Fibroblast of lung (primary cell): ENCODE measurements around the gene ERBB4. TPM values are rescaled to one million over a fixed set of nuclear protein-coding genes. Genes with fewer than 3 reads are reported as not detected.
A peak's percentile ranks its signal among the peaks of the same experiment; 100 is the strongest.

Experiments used
- DNase-seq, 2 donors: peaks; one replicate each; pipeline versions ENCODE4 v3.0.0 to v3.0.0-alpha.2; 2010; ENCODE audit warnings: low read depth in 2 of 2
- H2AFZ ChIP-seq: 2 replicates; pipeline ENCODE4 v1.5.1; 2012; ENCODE audit warnings: low read length, control low read depth, inconsistent platforms
- H3K27ac ChIP-seq: 2 replicates; pipeline ENCODE4 v1.5.1; 2011; ENCODE audit warnings: low read length, control low read depth; ENCODE audit not compliant: insufficient read depth
- H3K27me3 ChIP-seq: 2 replicates; pipeline ENCODE4 v1.5.1; 2011; ENCODE audit warnings: mild to moderate bottlenecking, low read length; ENCODE audit not compliant: control insufficient read depth, insufficient read depth
- H3K36me3 ChIP-seq: 2 replicates; pipeline ENCODE4 v1.5.1; 2011; ENCODE audit warnings: low read length; ENCODE audit not compliant: control insufficient read depth, insufficient read depth
- H3K4me1 ChIP-seq: 2 replicates; pipeline ENCODE4 v1.5.1; 2011; ENCODE audit warnings: low read length; ENCODE audit not compliant: control insufficient read depth, insufficient read depth; ENCODE audit errors: extremely low read depth
- H3K4me2 ChIP-seq: 2 replicates; pipeline ENCODE4 v1.5.1; 2011; ENCODE audit warnings: low read length, control low read depth; ENCODE audit not compliant: insufficient read depth; ENCODE audit errors: extremely low read depth
- H3K4me3 ChIP-seq, 4 experiments: fragments of 200-600 bp in 1 of 4; sonication (generic) in 1 of 4; replicated peaks in 1 of 4; 2 replicates each; pipeline ENCODE4 v1.5.1; 2011 to 2016; ENCODE audit warnings: low read length in 4 of 4, low read depth in 3 of 4, mild to moderate bottlenecking in 3 of 4, control low read depth in 2 of 4, inconsistent platforms in 1 of 4, mixed read lengths in 1 of 4; ENCODE audit not compliant: insufficient read depth in 1 of 4; ENCODE audit errors: control extremely low read depth in 1 of 4
- H3K79me2 ChIP-seq: 2 replicates; pipeline ENCODE4 v1.5.1; 2012; ENCODE audit warnings: mild to moderate bottlenecking, low read length, inconsistent platforms; ENCODE audit not compliant: control insufficient read depth, insufficient read depth
- H3K9ac ChIP-seq: 2 replicates; pipeline ENCODE4 v1.5.1; 2011; ENCODE audit warnings: mild to moderate bottlenecking, low read length, control low read depth; ENCODE audit not compliant: insufficient read depth
- H3K9me3 ChIP-seq: 2 replicates; pipeline ENCODE4 v1.5.1; 2012; ENCODE audit warnings: low read depth, low read length; ENCODE audit not compliant: control insufficient read depth, insufficient read depth
- H4K20me1 ChIP-seq: 2 replicates; pipeline ENCODE4 v1.5.1; 2011; ENCODE audit warnings: low read length; ENCODE audit not compliant: control insufficient read depth, insufficient read depth; ENCODE audit errors: extremely low read depth
- EZH2 ChIP-seq: IDR thresholded peaks from 2 replicates; pipeline ENCODE4 v1.5.1; 2012; ENCODE audit warnings: low read length, control low read depth, mild to moderate bottlenecking; ENCODE audit errors: missing control alignments
- polyA plus RNA-seq, 2 donors: library from polyadenylated mRNA; depleted of rRNA in 1 of 2; stranded (reverse) in 1 of 2; unstranded in 1 of 2; fragments of >200 nt; gene quantifications; 2 replicates each; pipeline ENCODE4 v1.2.1, GENCODE V29; 2011 to 2012; ENCODE audit warnings: missing spikeins in 1 of 2
- total RNA-seq: library from RNA; depleted of rRNA; stranded (reverse); fragments of >200 nt; gene quantifications from 2 replicates; pipeline ENCODE4 v1.2.1, GENCODE V29; 2014
- TF ChIP-seq, protein P1 (sequence below), 2 donors: IDR thresholded peaks in 1 of 2; conservative IDR thresholded peaks in 1 of 2; 1 replicate in 1 of 2; 2 replicates in 1 of 2; pipeline ENCODE4 v1.5.1; 2011 to 2012; ENCODE audit warnings: low read length in 2 of 2, control low read depth in 1 of 2, inconsistent platforms in 1 of 2, low read depth in 1 of 2, mild to moderate bottlenecking in 1 of 2

ERBB4 gene
- total and polyA plus RNA-seq, 2 donors (not counting 1 experiment from before 2014, with no cell fraction given), result 0.08 to 0.17 TPM

DNA sequence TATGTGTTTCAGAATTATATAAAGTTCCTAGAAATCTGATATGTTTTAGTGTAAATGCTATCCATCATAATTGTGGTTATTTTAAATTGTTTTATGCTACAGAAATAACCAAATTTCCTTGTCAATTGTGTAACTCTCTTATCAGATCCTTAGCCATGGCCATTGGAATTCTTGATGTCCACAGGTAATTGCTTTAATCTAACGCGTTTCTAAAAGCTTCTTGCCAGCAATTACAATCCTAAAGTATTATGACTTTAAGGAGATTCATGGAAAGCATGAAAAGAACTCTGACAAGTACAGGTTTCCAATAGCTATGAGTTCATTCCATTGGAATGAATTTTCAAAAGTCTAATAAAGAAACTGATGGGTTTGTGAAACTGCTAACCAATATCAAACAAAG lies 472.1 kb downstream of the ERBB4 start:
- no peak overlapping the region for H3K27ac ChIP-seq
- H4K20me1 ChIP-seq, result no peaks in the 10 kb centered on the region
- no peak overlapping the region for H3K4me2 ChIP-seq
- no peak overlapping the region for H3K9ac ChIP-seq
- H3K27me3 ChIP-seq, result no peaks in the 10 kb centered on the region
- peak in 1 of 2 donors; percentile 21 for DNase-seq
- no peaks in the 10 kb centered on the region for H3K4me1 ChIP-seq
- H3K79me2 ChIP-seq, result no peaks in the 10 kb centered on the region
- TF ChIP-seq, protein P1, sequence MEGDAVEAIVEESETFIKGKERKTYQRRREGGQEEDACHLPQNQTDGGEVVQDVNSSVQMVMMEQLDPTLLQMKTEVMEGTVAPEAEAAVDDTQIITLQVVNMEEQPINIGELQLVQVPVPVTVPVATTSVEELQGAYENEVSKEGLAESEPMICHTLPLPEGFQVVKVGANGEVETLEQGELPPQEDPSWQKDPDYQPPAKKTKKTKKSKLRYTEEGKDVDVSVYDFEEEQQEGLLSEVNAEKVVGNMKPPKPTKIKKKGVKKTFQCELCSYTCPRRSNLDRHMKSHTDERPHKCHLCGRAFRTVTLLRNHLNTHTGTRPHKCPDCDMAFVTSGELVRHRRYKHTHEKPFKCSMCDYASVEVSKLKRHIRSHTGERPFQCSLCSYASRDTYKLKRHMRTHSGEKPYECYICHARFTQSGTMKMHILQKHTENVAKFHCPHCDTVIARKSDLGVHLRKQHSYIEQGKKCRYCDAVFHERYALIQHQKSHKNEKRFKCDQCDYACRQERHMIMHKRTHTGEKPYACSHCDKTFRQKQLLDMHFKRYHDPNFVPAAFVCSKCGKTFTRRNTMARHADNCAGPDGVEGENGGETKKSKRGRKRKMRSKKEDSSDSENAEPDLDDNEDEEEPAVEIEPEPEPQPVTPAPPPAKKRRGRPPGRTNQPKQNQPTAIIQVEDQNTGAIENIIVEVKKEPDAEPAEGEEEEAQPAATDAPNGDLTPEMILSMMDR (conservative IDR thresholded peaks at IDR 0.05 in 1 of 2, IDR thresholded peaks at IDR 0.05 in 1 of 2; ENCODE audit: low read depth in 1 of 2, low read length in 2 of 2), result no peak
- no peak for TF ChIP-seq EZH2
- H3K36me3 ChIP-seq, result no peaks in the 10 kb centered on the region
- H3K9me3 ChIP-seq, result no peaks in the 10 kb centered on the region
- no peak overlapping the region for H2AFZ ChIP-seq
- H3K4me3 ChIP-seq, result no peak overlapping the region

DNA sequence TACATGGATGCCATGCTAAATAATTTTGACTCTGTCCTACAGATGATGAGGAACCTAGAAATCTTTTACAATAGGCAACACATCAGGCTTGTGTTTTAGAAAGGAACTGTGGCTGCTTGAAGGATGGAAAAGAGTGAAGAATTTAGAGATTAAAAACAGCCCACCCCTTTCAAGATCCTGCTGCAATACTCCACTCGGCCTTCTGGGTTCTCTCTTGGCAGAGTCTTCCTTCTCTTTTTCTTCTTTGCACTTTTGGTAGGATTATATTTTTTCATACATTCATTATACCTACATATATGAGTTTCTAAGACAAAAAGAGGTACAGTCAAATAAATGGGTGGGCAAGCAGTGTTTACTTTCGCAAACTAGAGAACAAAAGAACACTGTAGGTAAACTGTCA lies 474.3 kb downstream of the ERBB4 start:
- H3K36me3 ChIP-seq, result no peaks in the 10 kb centered on the region
- TF ChIP-seq, protein P1 (conservative IDR thresholded peaks at IDR 0.05 in 1 of 2, IDR thresholded peaks at IDR 0.05 in 1 of 2; ENCODE audit: low read depth in 1 of 2, low read length in 2 of 2), result no peak
- TF ChIP-seq EZH2, result no peak
- H3K9me3 ChIP-seq, result no peaks in the 10 kb centered on the region
- no peaks in the 10 kb centered on the region for H3K4me1 ChIP-seq
- H2AFZ ChIP-seq, result no peak overlapping the region
- H3K79me2 ChIP-seq, result no peaks in the 10 kb centered on the region
- no peaks in the 10 kb centered on the region for H4K20me1 ChIP-seq
- no peaks in the 10 kb centered on the region for H3K27me3 ChIP-seq
- no peak overlapping the region for H3K4me3 ChIP-seq
- no peak for DNase-seq
- H3K4me2 ChIP-seq, result no peak overlapping the region
- H3K9ac ChIP-seq, result no peak overlapping the region
- H3K27ac ChIP-seq, result no peak overlapping the region

DNA sequence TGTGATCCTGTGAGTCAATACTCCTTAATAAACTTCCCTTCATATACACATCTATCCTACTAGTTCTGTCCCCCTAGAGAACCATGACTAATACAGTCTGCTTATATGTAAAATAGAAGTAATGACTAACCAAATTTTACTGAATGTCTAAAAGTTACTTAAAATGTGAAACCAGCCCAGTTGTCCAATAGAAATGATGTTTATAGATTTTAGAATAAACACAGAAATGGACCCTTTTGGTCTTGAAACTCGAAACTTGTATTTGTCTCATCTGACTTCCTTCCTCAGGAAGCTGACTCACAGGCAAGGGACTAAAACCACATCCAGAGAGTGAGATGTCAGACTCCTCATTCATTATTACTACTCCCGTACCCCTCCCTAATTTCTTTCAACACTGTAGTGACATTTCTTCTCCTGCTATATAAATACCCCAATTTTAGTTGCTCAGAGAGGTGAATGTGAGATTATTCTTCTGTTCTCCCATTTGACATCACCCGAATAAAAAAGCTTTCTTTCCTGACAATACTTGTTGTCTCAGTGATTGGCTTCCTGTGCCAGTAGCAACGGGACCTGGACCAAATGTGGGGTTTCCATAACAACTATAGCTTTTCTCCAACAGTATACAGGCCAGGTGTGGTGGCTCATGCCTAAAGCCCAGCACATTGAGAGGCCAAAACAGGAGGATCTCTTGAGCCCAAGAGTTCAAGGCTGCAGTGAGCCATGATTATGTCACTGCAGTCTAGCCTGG lies 486.0 kb downstream of the ERBB4 start:
- no peak overlapping the region for H2AFZ ChIP-seq
- peak overlapping the region; percentile 69 for H3K27ac ChIP-seq
- no peaks in the 10 kb centered on the region for H4K20me1 ChIP-seq
- peaks cover 4% of the 10 kb centered on the region for H3K4me1 ChIP-seq
- DNase-seq, result peak; percentile 86 to 87
- H3K4me3 ChIP-seq, result no peak overlapping the region
- H3K79me2 ChIP-seq, result no peaks in the 10 kb centered on the region
- no peak for TF ChIP-seq EZH2
- TF ChIP-seq, protein P1 (conservative IDR thresholded peaks at IDR 0.05 in 1 of 2, IDR thresholded peaks at IDR 0.05 in 1 of 2; ENCODE audit: low read depth in 1 of 2, low read length in 2 of 2), result no peak
- no peak overlapping the region for H3K4me2 ChIP-seq
- no peak overlapping the region for H3K9ac ChIP-seq
- H3K27me3 ChIP-seq, result no peaks in the 10 kb centered on the region
- no peaks in the 10 kb centered on the region for H3K9me3 ChIP-seq
- no peaks in the 10 kb centered on the region for H3K36me3 ChIP-seq
